Panc1 (cell line): ENCODE data around the gene SGMS1. TPM values are rescaled to one million over a fixed set of nuclear protein-coding genes. Genes with fewer than 3 reads are reported as not detected.

Experiments used
- ATAC-seq: fragments of 200-7000 bp; cut with Tn5 transposase; 2 replicates; pipeline ENCODE4 v1.9.1; 2020; ENCODE audit warnings: mild to moderate bottlenecking, moderate library complexity
- BruUV-seq: library from RNA; stranded (reverse); fragments of 400-500 nt; replicated peaks from 2 replicates; lab custom pipeline; 2021; lab: Mats Ljungman, UMichigan
- CTCF ChIA-PET: fragments of 300-600 bp; sonication (Branson Sonifier 250); formaldehyde crosslinking; loops from one replicate; lab custom pipeline; 2022; ENCODE audit warnings: antibody characterized with exemption; lab: Charles Lee
- POLR2A ChIA-PET: fragments of 300-600 bp; sonication (Branson Sonifier 250); formaldehyde crosslinking; loops from one replicate; lab custom pipeline; 2022; ENCODE audit warnings: antibody characterized with exemption; lab: Charles Lee
- DNase-seq: peaks from one replicate; pipeline ENCODE4 v3.0.0-alpha.2; 2010; ENCODE audit warnings: low read depth, low spot score
- H3K27ac ChIP-seq: 2 replicates; pipeline ENCODE4 v1.5.1; 2011; ENCODE audit warnings: mild to moderate bottlenecking, low read length, inconsistent platforms
- H3K27me3 ChIP-seq: fragments of 200-500 bp; sonication (Bioruptor generic); 2 replicates; pipeline ENCODE4 v1.6.0; 2014; ENCODE audit warnings: low read length, inconsistent platforms; ENCODE audit not compliant: control insufficient read depth, insufficient read depth
- H3K36me3 ChIP-seq: fragments of 200-500 bp; sonication (Bioruptor generic); 2 replicates; pipeline ENCODE4 v1.5.1; 2014; ENCODE audit warnings: inconsistent platforms, mild to moderate bottlenecking, low read length, moderate library complexity; ENCODE audit not compliant: control insufficient read depth, insufficient read depth
- H3K4me1 ChIP-seq: 2 replicates; pipeline ENCODE4 v1.5.1; 2011; ENCODE audit warnings: inconsistent platforms, mild to moderate bottlenecking, low read length, moderate library complexity; ENCODE audit not compliant: control insufficient read depth, insufficient read depth
- H3K4me3 ChIP-seq, 2 experiments: 2 replicates each; pipeline ENCODE4 v1.5.1; 2011 to 2012; ENCODE audit warnings: low read depth in 2 of 2, low read length in 2 of 2, mild to moderate bottlenecking in 2 of 2, inconsistent platforms in 1 of 2, moderate library complexity in 1 of 2
- H3K9me3 ChIP-seq: fragments of 200-500 bp; sonication (Bioruptor generic); 2 replicates; pipeline ENCODE4 v1.5.1; 2014; ENCODE audit warnings: low read depth, mild to moderate bottlenecking, inconsistent platforms, low read length, moderate library complexity; ENCODE audit not compliant: control insufficient read depth, insufficient read depth
- CTCF ChIP-seq: fragments of 450-650 bp; IDR thresholded peaks from 2 replicates; pipeline ENCODE4 v1.5.1; 2017; ENCODE audit warnings: mild to moderate bottlenecking
- POLR2AphosphoS5 ChIP-seq: IDR thresholded peaks from 2 replicates; pipeline ENCODE4 v1.6.1; 2012; ENCODE audit warnings: mild to moderate bottlenecking, low read depth, low read length, moderate library complexity
- REST ChIP-seq, 2 experiments: IDR thresholded peaks; 2 replicates each; pipeline ENCODE4 v1.6.1; 2011 to 2012; ENCODE audit warnings: low read depth in 2 of 2, control low read depth in 1 of 2, low read length in 1 of 2, mild to moderate bottlenecking in 1 of 2, moderate library complexity in 1 of 2; ENCODE audit not compliant: insufficient read depth in 1 of 2
- SIN3A ChIP-seq: IDR thresholded peaks from 2 replicates; pipeline ENCODE4 v1.6.1; 2012; ENCODE audit warnings: low read depth, mild to moderate bottlenecking, low read length, moderate library complexity, borderline replicate concordance; ENCODE audit not compliant: insufficient read depth
- TCF7L2 ChIP-seq: IDR thresholded peaks from 2 replicates; pipeline ENCODE4 v1.6.1; 2011; ENCODE audit warnings: mild to moderate bottlenecking, low read depth, low read length, inconsistent platforms
- in situ Hi-C: cut with HindIII; loops from 2 replicates; pipeline ENCODE4 v1.10.0; 2016; ENCODE audit warnings: low sequenced_read_pairs, low pct_unique_long_range_greater_than_20kb
- intact Hi-C: fragments of 100-400 bp; cut with micrococcal nuclease; formaldehyde crosslinking; loops from one replicate; pipeline ENCODE4 v1.10.0; 2022; ENCODE audit not compliant: unreplicated experiment
- total RNA-seq: library from RNA; stranded (reverse); gene quantifications from one replicate; pipeline ENCODE4 v1.2.1, GENCODE V29; 2021; ENCODE audit not compliant: unreplicated experiment

The SGMS1 gene
- total RNA-seq, 1 experiment from 2014 or later, result 22.0 TPM

- Histone ChIP-seq H3K4me1 (no peaks in the 10 kb centered on the region), H3K27me3 (no peaks in the 10 kb centered on the region), H3K9me3 (no peaks in the 10 kb centered on the region), H3K4me3 (no peak overlapping the region), H3K27ac (no peak overlapping the region), H3K36me3 (no peaks in the 10 kb centered on the region)
- ATAC-seq (no peak), DNase-seq (no peak)
- ChIA-PET CTCF (no interaction called here), POLR2A (no interaction called here)
- in situ Hi-C loops, result no loop called here
- TF ChIP-seq POLR2AphosphoS5 (no peak), TCF7L2 (no peak), REST (IDR thresholded peaks at IDR 0.05; ENCODE audit: insufficient read depth in 1 of 2, low read depth in 2 of 2, low read length in 1 of 2) (no peak), SIN3A (no peak), CTCF (no peak)
- BruUV-seq, result no TSS peak
- intact Hi-C loops, result no loop called here
These were observed 225.4 kb downstream of the SGMS1 start for GRCh38 chr10:50398381-50398780.

- ATAC-seq, result no peak
- Histone ChIP-seq H3K9me3 (no peaks in the 10 kb centered on the region), H3K4me1 (no peaks in the 10 kb centered on the region), H3K27me3 (no peaks in the 10 kb centered on the region), H3K4me3 (no peak overlapping the region), H3K27ac (no peak overlapping the region), H3K36me3 (no peaks in the 10 kb centered on the region)
- CTCF ChIA-PET, result no interaction called here
- BruUV-seq, result no TSS peak
- intact Hi-C loops, result no loop called here
- POLR2A ChIA-PET, result no interaction called here
- in situ Hi-C loops, result no loop called here
- no peak for DNase-seq
- TF ChIP-seq CTCF, result no peak
- no peak for TF ChIP-seq TCF7L2
- TF ChIP-seq POLR2AphosphoS5, result no peak
These were observed 226.2 kb downstream of the SGMS1 start for GRCh38 chr10:50397312-50398140.
